ENCODE measurements around the gene DMKN. TPM values are rescaled to one million over a fixed set of nuclear protein-coding genes. Genes with fewer than 3 reads are reported as not detected.

DMKN gene
- total RNA-seq, 1 donor from 2014 or later: not detected

- Mint-ChIP-seq H3K9me3 (no peaks in the 10 kb centered on the region), H3K4me1 (peaks cover 23% of the 10 kb centered on the region), H3K27me3 (peaks cover 43% of the 10 kb centered on the region), H3K27ac (no peak within 1 kb of the TSS), H3K36me3 (ENCODE audit: low read depth) (no peaks in the 10 kb centered on the region), H3K4me3 (no peak within 1 kb of the TSS)
- DNase-seq: no peak
- intact Hi-C loops (cut with micrococcal nuclease): no loop called here
These were observed 65.6 kb downstream of the DMKN start, which contains the start of gene FFAR2 for GRCh38 chr19:35447606-35448469. TSS of gene FFAR2 (plus strand) at chr19:35448257. CDS start at chr19:35449715, 1,458 bp downstream.

Other genes with a start within 250 kb of the DMKN start
- gene USF2, start 244.7 kb downstream of the DMKN start, total RNA-seq: 147 TPM in 2 replicates
- gene HAMP, start 231.1 kb downstream of the DMKN start, total RNA-seq: 0.40 TPM in 2 replicates
- 0.17 TPM in 1 of 2 replicates, not detected in the other for gene MAG, start 221.5 kb downstream of the DMKN start, total RNA-seq
- 3.4 and 4.1 TPM in 2 replicates for gene CD22, start 184.5 kb downstream of the DMKN start, total RNA-seq
- gene FFAR1, start 165.7 kb downstream of the DMKN start, total RNA-seq: 0.12 and 0.14 TPM in 2 replicates
- 0.21 and 0.69 TPM in 2 replicates for gene FFAR3, start 155.2 kb downstream of the DMKN start, total RNA-seq
- gene GPR42, start 142.6 kb downstream of the DMKN start, total RNA-seq: 0.21 TPM in 1 of 2 replicates, not detected in the other
- not detected in 2 replicates for gene FFAR2, start 65.4 kb downstream of the DMKN start, total RNA-seq
- gene KRTDAP, start 23.2 kb downstream of the DMKN start, total RNA-seq: not detected in 2 replicates
- not detected in 2 replicates for gene SBSN, start 14.7 kb upstream of the DMKN start, total RNA-seq
- not detected in 2 replicates for gene GAPDHS, start 19.8 kb upstream of the DMKN start, total RNA-seq
- gene TMEM147, start 32.0 kb upstream of the DMKN start, total RNA-seq: 132 and 134 TPM in 2 replicates
- not detected in 2 replicates for gene ATP4A, start 50.0 kb upstream of the DMKN start, total RNA-seq
- gene PMIS2, start 72.5 kb upstream of the DMKN start, total RNA-seq: not detected in 2 replicates
- gene HAUS5, start 99.1 kb upstream of the DMKN start, total RNA-seq: 45.8 TPM in 2 replicates
- 114 and 115 TPM in 2 replicates for gene RBM42, start 115.4 kb upstream of the DMKN start, total RNA-seq
- 0.93 and 1.1 TPM in 2 replicates for gene ETV2, start 128.1 kb upstream of the DMKN start, total RNA-seq
- 451 and 472 TPM in 2 replicates for gene COX6B1, start 134.7 kb upstream of the DMKN start, total RNA-seq
- gene UPK1A, start 152.9 kb upstream of the DMKN start, total RNA-seq: 0.77 and 0.92 TPM in 2 replicates
- gene ZBTB32, start 190.9 kb upstream of the DMKN start, total RNA-seq: 140 and 142 TPM in 2 replicates
- gene KMT2B, start 204.4 kb upstream of the DMKN start, total RNA-seq: 60.0 and 64.5 TPM in 2 replicates
- gene IGFLR1, start 228.8 kb upstream of the DMKN start, total RNA-seq: 62.4 and 75.2 TPM in 2 replicates
- 26.9 and 28.2 TPM in 2 replicates for gene U2AF1L4, start 231.8 kb upstream of the DMKN start, total RNA-seq
- gene PSENEN, start 232.0 kb upstream of the DMKN start, total RNA-seq: 44.9 and 46.7 TPM in 2 replicates
- gene LIN37, start 234.9 kb upstream of the DMKN start, total RNA-seq: 7.7 and 11.1 TPM in 2 replicates
- gene HSPB6, start 243.4 kb upstream of the DMKN start, total RNA-seq: 0.42 TPM in 1 of 2 replicates, not detected in the other
- 35.2 and 43.6 TPM in 2 replicates for gene PROSER3, start 244.5 kb upstream of the DMKN start, total RNA-seq

Measured in activated CD4-positive, alpha-beta T cell treated with anti-CD3 and anti-CD28 coated beads, Interleukin-2, amount 10 ng/mL, durations not matched to agents 24 days and 14 days (primary cell).